Calu3 (cell line): Measurements from ENCODE around the gene LTC4S. TPM values are rescaled to one million over a fixed set of nuclear protein-coding genes. Genes with fewer than 3 reads are reported as not detected.
A peak's percentile ranks its signal among the peaks of the same experiment; 100 is the strongest.

Experiments
- BruUV-seq: library from RNA; stranded (reverse); fragments of 400-500 nt; replicated peaks from 2 replicates; lab custom pipeline; 2021; lab: Mats Ljungman, UMichigan
- CTCF ChIA-PET: fragments of 300-600 bp; sonication (Branson Sonifier 250); formaldehyde crosslinking; loops from one replicate; lab custom pipeline; 2022; ENCODE audit warnings: antibody characterized with exemption; lab: Charles Lee
- DNase-seq: peaks from one replicate; pipeline ENCODE4 v3.0.0; 2022
- H3K27ac Mint-ChIP-seq: one replicate; pipeline ENCODE4 v1.8.0; 2022; ENCODE audit warnings: mixed read lengths; ENCODE audit not compliant: unreplicated experiment
- H3K27me3 Mint-ChIP-seq: one replicate; pipeline ENCODE4 v1.8.0; 2022; ENCODE audit warnings: mixed read lengths; ENCODE audit not compliant: unreplicated experiment
- H3K36me3 Mint-ChIP-seq: one replicate; pipeline ENCODE4 v1.8.0; 2022; ENCODE audit warnings: mild to moderate bottlenecking, moderate library complexity, mixed read lengths; ENCODE audit not compliant: insufficient read depth, unreplicated experiment
- H3K4me1 Mint-ChIP-seq: one replicate; pipeline ENCODE4 v1.8.0; 2022; ENCODE audit warnings: mild to moderate bottlenecking, low read depth, mixed read lengths; ENCODE audit not compliant: unreplicated experiment
- H3K4me3 Mint-ChIP-seq: one replicate; pipeline ENCODE4 v1.8.0; 2022; ENCODE audit warnings: mild to moderate bottlenecking, low read depth, moderate library complexity, mixed read lengths; ENCODE audit not compliant: unreplicated experiment
- H3K9me3 Mint-ChIP-seq: one replicate; pipeline ENCODE4 v1.8.0; 2022; ENCODE audit warnings: low read depth, mixed read lengths; ENCODE audit not compliant: unreplicated experiment
- intact Hi-C: fragments of 100-400 bp; cut with micrococcal nuclease; formaldehyde crosslinking; loops from one replicate; pipeline ENCODE4 v1.10.0; 2022; ENCODE audit not compliant: unreplicated experiment
- total RNA-seq: library from RNA; stranded (reverse); gene quantifications from 2 replicates; pipeline ENCODE4 v1.2.3, GENCODE V29; 2022
- TF ChIP-seq, protein P1 (sequence below): fragments of 200-600 bp; IDR thresholded peaks from one replicate; pipeline ENCODE4 v1.8.0; 2022; ENCODE audit warnings: antibody characterized with exemption; ENCODE audit not compliant: unreplicated experiment

Gene LTC4S
- total RNA-seq, 1 experiment from 2014 or later = 4.9 TPM

DNA sequence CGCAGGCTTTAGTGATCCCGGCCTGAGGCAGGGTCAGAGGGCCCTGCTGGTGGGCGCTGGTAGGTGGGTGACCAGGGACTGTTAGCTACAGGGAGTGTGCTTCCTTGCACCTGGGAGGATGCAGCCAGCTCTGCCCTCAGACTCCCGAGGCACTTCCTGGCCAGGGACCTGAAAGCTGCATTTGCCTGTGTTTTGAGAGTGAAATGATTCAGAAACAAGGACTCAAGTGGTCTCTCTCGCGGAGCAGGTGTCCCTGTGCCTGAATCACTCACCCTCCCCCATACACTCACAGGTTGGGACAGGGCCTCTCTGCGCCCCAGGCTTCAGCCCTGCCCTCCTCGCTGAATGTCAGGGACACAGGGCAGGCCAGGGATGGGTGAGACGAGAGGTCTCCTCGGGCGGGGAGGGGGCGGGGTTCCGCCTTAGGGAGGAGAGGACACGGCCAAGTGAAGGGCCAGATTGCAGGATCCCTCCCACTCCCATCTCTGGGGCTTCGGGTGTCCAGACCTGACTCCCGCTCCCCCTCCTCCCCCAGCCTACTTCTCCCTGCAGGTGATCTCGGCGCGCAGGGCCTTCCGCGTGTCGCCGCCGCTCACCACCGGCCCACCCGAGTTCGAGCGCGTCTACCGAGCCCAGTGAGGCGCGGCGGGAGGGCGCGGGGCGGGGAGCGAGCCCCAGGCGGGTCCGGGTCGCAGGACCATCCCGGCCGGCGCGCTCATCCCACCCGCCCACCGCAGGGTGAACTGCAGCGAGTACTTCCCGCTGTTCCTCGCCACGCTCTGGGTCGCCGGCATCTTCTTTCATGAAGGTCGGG, 1.5 kb downstream of the LTC4S start:
- Mint-ChIP-seq H3K27ac (peak overlapping the region; percentile 72), H3K9me3 (no peaks in the 10 kb centered on the region), H3K36me3 (peaks cover 81% of the 10 kb centered on the region), H3K27me3 (no peaks in the 10 kb centered on the region), H3K4me3 (peak overlapping the region; percentile 72), H3K4me1 (peaks cover 16% of the 10 kb centered on the region)
- CTCF ChIA-PET = interaction anchor here (0.6 to 1.4 kb wide), 7 partner anchors 28 to 301 kb away, joined by 3 to 11 read pairs (median 6); no protein-coding TSS in a partner anchor
- intact Hi-C loops = no loop called here
- DNase-seq = peak; percentile 40
- BruUV-seq = no TSS peak
- TF ChIP-seq, protein P1, sequence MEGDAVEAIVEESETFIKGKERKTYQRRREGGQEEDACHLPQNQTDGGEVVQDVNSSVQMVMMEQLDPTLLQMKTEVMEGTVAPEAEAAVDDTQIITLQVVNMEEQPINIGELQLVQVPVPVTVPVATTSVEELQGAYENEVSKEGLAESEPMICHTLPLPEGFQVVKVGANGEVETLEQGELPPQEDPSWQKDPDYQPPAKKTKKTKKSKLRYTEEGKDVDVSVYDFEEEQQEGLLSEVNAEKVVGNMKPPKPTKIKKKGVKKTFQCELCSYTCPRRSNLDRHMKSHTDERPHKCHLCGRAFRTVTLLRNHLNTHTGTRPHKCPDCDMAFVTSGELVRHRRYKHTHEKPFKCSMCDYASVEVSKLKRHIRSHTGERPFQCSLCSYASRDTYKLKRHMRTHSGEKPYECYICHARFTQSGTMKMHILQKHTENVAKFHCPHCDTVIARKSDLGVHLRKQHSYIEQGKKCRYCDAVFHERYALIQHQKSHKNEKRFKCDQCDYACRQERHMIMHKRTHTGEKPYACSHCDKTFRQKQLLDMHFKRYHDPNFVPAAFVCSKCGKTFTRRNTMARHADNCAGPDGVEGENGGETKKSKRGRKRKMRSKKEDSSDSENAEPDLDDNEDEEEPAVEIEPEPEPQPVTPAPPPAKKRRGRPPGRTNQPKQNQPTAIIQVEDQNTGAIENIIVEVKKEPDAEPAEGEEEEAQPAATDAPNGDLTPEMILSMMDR = no peak

DNA sequence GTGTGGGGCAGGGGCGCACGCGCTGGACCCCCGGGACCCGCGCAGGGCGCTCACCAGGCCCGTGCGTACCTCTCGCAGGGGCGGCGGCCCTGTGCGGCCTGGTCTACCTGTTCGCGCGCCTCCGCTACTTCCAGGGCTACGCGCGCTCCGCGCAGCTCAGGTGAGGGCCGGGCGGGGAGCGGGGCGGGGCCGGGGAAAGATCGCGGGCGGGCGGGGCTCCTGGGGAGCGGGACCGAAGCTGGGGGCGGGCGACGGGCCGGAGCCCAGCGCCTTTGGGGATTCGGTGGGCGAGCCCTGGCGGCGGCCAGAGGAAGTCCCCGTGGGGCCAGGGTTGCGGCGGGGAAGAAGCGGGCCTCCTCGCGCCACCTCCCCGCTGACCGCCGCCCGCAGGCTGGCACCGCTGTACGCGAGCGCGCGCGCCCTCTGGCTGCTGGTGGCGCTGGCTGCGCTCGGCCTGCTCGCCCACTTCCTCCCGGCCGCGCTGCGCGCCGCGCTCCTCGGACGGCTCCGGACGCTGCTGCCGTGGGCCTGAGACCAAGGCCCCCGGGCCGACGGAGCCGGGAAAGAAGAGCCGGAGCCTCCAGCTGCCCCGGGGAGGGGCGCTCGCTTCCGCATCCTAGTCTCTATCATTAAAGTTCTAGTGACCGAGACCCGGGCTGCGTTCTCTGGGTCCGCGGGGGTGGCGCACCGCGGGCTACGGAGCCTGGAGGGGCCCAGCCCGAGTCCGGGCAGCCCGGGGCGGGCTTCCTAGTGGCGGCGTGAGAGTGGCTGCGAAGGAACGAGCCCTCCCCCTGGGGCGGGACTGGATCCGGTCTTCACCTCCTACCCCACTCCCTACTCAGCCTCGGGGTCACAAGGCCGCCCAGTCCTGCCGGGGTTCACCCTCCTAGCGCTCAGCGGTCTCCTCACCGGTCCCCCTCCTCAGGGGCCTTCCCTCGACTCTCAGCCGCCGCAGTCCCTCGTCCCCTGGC, 2.4 kb downstream of the LTC4S start:
- no TSS peak for BruUV-seq
- DNase-seq = peak; percentile 95
- Mint-ChIP-seq H3K36me3 (peaks cover 90% of the 10 kb centered on the region), H3K4me3 (peak overlapping the region; percentile 72), H3K27me3 (no peaks in the 10 kb centered on the region), H3K4me1 (peaks cover 16% of the 10 kb centered on the region), H3K27ac (peak overlapping the region; percentile 87), H3K9me3 (no peaks in the 10 kb centered on the region)
- CTCF ChIA-PET = interaction anchor here (0.6 to 1.4 kb wide), 6 partner anchors 27 to 301 kb away, joined by 3 to 11 read pairs (median 6); no protein-coding TSS in a partner anchor
- intact Hi-C loops = no loop called here
- TF ChIP-seq, protein P1 = peak; percentile 79

DNA sequence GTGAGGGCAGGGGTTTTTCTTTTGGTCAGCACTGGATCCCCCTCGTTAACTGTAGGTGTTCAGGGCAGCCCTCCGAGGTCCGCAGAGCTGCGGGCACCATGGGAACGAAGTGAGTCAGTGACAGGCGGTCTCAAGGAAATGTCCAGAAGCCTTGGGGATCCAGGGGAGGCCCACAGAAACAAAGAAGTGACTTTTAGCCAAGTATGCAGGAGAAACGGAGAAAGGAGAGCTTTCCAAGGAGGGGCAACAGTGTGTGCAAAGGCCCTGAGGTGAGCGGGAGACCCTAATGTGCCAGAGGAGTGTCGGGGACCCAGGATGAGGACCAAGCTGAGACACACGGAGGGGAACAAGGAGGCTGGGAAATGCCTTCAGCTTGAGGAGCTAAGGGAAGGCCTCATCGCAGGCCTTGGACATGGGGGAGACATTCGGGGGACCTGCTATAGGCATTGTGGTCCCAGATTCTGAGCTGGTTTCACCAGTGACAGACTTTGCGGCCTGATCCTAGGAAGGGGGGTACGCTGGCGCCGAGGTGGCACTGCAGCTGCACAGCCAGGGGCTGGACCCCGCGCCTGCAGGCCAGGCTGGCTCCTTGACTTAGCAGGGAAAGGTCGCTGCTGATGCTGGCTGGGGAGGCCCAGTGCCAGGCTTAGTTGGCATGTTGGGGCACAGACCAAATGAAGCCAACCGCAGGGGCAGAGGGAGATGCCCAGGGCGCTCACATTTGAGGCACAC, 3.3 kb downstream of the LTC4S start:
- no peaks in the 10 kb centered on the region for H3K27me3 Mint-ChIP-seq
- H3K36me3 Mint-ChIP-seq = peaks cover 99% of the 10 kb centered on the region
- H3K9me3 Mint-ChIP-seq = no peaks in the 10 kb centered on the region
- peak overlapping the region; percentile 72 for H3K4me3 Mint-ChIP-seq
- DNase-seq = no peak
- peaks cover 20% of the 10 kb centered on the region for H3K4me1 Mint-ChIP-seq
- TSS peak; percentile 23 for BruUV-seq
- H3K27ac Mint-ChIP-seq = peak overlapping the region; percentile 87
- TF ChIP-seq, protein P1 = no peak
- CTCF ChIA-PET = interaction anchor here (1.2 to 1.4 kb wide), 2 partner anchors 9 to 34 kb away, joined by 3 to 8 read pairs; no protein-coding TSS in a partner anchor
- intact Hi-C loops = no loop called here
